Skin epidermis (tissue), 12 donors: Measurements from ENCODE around the gene ZNF185.
"Not testable (repeated sequence)": the region's sequence is repeated elsewhere in the genome, so short reads cannot be mapped to it uniquely, and the experiment has no call there.

Experiments
- H3K27ac ChIP-seq, 21 experiments: fragments of 200-600 bp; sonication (generic) in 11 of 21; one replicate each; pipeline ENCODE4 v1.5.0; 2020; ENCODE audit warnings: mild to moderate bottlenecking in 3 of 21, inconsistent platforms in 2 of 21, moderate library complexity in 2 of 21
- H3K4me3 ChIP-seq, 7 experiments: fragments of 200-600 bp; sonication (generic) in 2 of 7; one replicate each; pipeline ENCODE4 v1.5.0; 2020; ENCODE audit warnings: inconsistent platforms in 2 of 7, mild to moderate bottlenecking in 2 of 7, moderate library complexity in 1 of 7

ZNF185 gene

GRCh38 chrX:152893980-152894610, 3.8 kb upstream of the ZNF185 start:
- H3K27ac ChIP-seq, result peak overlapping the region in 12 of 21 experiments; percentile 42 to 76 (median 64)
- no peak overlapping the region for H3K4me3 ChIP-seq

DNA sequence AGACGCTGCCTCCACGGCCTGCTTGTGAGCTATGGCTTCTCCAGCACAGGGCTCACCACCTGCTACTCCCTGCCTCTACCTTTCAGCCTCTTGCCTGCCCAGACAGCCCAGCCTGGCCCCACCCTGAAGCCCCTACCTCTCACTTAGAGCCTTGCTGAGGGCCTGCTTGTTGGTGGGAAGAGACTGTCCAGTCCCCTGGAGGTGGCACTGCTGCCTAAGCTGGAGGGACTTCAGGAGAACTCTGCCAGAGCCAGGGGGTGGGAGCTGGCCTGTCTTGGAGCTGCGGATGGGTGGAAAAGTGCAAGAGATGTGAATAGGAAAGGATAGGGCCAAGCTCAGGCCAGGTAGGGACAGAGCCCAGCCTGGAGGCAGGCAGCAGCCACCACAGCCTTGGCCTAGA, 2.7 kb upstream of the ZNF185 start:
- Histone ChIP-seq H3K27ac (peak overlapping the region in 19 of 21 experiments; percentile 22 to 76 (median 63)), H3K4me3 (no peak overlapping the region)

- Histone ChIP-seq H3K27ac (peak overlapping the region in 10 of 21 experiments; percentile 21 to 71 (median 51)), H3K4me3 (no peak overlapping the region)
These were observed 2.0 kb upstream of the ZNF185 start for GRCh38 chrX:152895724-152896420.

DNA sequence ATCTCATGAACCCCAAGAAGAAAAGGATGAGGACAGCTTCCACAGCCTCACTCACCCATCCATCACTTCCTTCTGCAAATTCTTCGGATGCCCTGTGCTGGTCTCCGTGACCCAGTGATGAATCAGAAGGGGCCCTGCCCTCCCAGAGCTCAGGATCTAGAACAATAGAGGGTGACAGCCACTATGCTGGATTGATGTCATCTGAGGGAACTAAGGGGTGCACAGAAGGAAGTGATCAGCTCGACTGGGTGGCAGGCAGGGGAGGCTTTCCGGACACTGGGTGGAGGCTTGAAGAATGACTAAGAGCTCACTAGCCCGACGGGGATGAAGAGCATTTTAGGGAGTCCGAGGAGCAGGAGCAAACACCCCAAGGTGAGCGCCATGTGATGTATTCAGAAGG, 1.4 kb upstream of the ZNF185 start:
- no peak overlapping the region for H3K4me3 ChIP-seq

GRCh38 chrX:152898442-152898841, 575 bp downstream of the ZNF185 start:
- Histone ChIP-seq H3K27ac (peak overlapping the region in 8 of 21 experiments; percentile 9 to 73 (median 46)), H3K4me3 (peak overlapping the region; percentile 6 to 35 (median 24))

More for the DNA sequence above, 1.4 kb upstream of the ZNF185 start:
- H3K27ac ChIP-seq, result peak overlapping the region in 5 of 21 experiments; percentile 21 to 62 (median 31)

- peak overlapping the region in 1 of 7 experiments; percentile 24 for H3K4me3 ChIP-seq
- H3K27ac ChIP-seq, result no peak overlapping the region
These were observed 1.4 kb downstream of the ZNF185 start for GRCh38 chrX:152899111-152899873.

GRCh38 chrX:152899874-152900719, 2.2 kb downstream of the ZNF185 start:
- Histone ChIP-seq H3K4me3 (no peak overlapping the region), H3K27ac (no peak overlapping the region)

GRCh38 chrX:152900937-152901445, 3.1 kb downstream of the ZNF185 start:
- Histone ChIP-seq H3K4me3 (no peak overlapping the region), H3K27ac (no peak overlapping the region)

- Histone ChIP-seq H3K4me3 (no peak overlapping the region), H3K27ac (peak overlapping the region in 2 of 21 experiments; percentile 26 to 62)
These were observed 4.1 kb downstream of the ZNF185 start for GRCh38 chrX:152901816-152902501.

DNA sequence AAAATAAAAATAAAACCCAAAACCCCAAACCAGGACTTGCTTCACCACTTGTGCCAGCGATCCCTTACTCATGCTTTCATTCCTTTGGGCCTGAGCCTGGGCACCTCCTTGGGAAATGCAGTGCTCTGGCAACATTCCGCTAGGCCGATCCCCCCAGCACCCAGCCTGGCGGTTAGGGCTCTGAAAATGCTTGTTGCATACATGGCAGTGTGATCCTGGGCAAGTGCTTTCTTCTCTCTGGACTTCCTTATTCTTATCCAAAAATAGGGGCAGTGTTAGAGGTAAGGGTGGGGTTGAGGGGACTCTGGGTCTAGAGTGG, 4.6 kb downstream of the ZNF185 start:
- no peak overlapping the region for H3K27ac ChIP-seq
- no peak overlapping the region for H3K4me3 ChIP-seq

- Histone ChIP-seq H3K4me3 (no peak overlapping the region), H3K27ac (no peak overlapping the region)
These were observed 5.7 kb downstream of the ZNF185 start for GRCh38 chrX:152903589-152903988.

DNA sequence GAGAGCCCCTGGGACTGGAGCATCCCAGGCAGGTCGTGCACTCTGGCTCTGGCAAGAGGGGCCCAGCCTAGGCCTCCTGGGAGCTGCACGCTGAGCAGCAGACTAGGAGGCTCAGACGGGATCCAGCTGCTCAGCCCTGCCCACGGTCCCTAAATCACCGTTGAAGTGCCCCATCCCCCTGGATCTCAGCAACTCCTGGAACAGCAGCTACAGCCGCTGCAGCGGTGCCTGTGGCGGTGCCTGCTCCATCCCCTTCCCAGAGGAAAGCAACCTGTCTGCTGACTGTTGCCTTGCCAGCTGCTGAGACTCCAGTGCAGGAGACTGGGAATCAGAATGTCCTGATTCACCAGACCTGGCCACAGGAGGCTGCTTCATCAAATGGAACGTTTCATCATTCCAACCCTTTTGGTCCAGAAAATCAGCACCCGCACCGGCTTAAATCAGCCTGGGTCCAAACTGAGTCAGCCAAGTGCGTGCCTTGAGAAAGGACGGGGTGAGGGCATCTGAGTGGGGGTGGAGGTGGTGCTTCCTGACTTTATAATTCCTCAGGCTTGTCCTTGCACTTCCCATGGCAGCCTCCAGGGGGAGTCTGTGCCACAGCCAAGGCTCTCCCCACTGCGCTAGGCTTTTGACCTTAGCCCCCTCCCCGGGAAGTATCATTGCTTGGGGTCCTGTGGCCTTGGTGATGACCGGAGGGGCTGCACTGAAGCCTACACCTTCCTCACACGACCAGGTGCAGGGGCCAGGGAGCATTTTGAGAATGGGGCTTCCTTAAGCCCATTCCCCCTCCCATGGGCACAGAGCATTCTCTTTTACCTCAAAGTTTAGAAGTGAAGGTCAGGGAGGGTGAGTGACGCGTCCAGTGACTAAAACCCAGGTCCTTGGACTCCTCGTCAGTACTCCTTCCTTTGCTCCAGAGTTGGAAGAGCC, 6.5 kb downstream of the ZNF185 start:
- Histone ChIP-seq H3K4me3 (no peak overlapping the region), H3K27ac (no peak overlapping the region)

GRCh38 chrX:152905081-152905420, 7.2 kb downstream of the ZNF185 start:
- Histone ChIP-seq H3K4me3 (no peak overlapping the region), H3K27ac (no peak overlapping the region)

GRCh38 chrX:152907084-152907651, 9.3 kb downstream of the ZNF185 start:
- H3K27ac ChIP-seq, result no peak overlapping the region
- no peak overlapping the region for H3K4me3 ChIP-seq

DNA sequence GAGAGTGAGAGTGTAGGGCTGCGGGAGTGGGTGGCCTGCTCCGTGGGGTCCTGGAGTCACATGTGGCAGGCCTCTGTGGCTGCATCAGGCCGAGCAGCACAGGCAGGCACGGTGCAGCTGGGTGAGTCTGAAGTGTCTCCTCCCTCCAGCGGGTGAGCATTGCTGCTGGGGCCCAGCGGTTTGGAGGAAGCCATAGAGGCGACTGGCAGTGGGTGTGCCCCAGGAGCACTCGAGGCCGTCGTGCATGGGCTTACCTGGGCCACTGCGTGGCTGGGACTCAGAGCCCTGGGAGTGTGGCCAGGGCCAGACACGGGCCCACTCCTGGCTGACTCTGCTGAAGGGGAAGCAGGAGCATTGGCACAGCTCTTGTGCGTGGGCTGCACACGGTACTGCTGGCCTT, 10.6 kb downstream of the ZNF185 start:
- H3K27ac ChIP-seq, result no peak overlapping the region

DNA sequence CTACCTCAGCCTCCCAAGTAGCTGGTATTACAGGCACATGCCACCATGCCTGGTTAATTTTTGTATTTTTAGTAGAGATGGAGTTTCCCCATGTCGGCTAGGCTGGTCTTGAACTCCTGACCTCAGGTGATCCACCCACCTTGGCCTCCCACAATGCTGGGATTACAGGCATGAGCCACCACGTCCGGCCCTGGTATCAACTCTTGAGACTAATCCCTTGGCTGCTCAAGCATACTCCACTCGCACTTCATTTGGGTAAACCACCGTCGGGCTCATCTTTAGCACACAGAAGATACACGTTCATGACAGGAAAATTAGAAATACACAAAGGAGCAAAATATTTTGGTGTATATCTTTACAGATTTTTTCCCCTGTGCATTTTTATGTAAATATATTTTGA, 12.2 kb downstream of the ZNF185 start:
- H3K27ac ChIP-seq, H3K4me3 ChIP-seq: not testable (repeated sequence)

More for the DNA sequence above, 10.6 kb downstream of the ZNF185 start:
- no peak overlapping the region for H3K4me3 ChIP-seq

DNA sequence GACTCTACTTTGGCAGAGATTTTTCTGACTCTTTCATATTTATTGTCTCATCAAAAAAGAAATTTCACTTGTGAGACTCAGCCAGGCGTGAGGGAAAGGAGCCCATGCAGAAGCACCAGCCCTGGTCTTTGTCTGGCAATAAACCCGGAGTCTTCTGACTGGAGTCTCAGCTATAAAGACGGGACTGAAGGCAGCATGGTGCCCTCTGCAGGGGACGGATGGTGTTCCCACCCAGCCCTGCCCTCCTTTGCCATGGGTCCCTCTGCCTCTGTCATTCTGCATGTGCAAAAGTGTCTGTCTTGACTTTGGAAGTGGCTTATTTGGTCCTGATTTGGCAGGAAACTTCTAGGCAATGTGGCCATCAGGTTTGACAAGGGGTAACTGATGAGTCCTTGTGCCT, 14.2 kb downstream of the ZNF185 start:
- H3K4me3 ChIP-seq, result no peak overlapping the region
- H3K27ac ChIP-seq, result no peak overlapping the region

GRCh38 chrX:152912641-152913040, 14.8 kb downstream of the ZNF185 start:
- no peak overlapping the region for H3K4me3 ChIP-seq
- no peak overlapping the region for H3K27ac ChIP-seq
